Measurements from ENCODE around the gene ODC1. TPM values are rescaled to one million over a fixed set of nuclear protein-coding genes. Genes with fewer than 3 reads are reported as not detected.

ODC1 gene
- total RNA-seq, 1 donor from 2014 or later: 82.8 TPM

- Histone ChIP-seq H3K27ac (no peak overlapping the region), H3K9me3 (no peaks in the 10 kb centered on the region), H3K36me3 (no peaks in the 10 kb centered on the region), H3K27me3 (no peaks in the 10 kb centered on the region), H3K4me3 (no peak overlapping the region), H3K4me1 (peaks cover 0 to 2% of the 10 kb centered on the region in 2 donors)
- no peak for DNase-seq (ENCODE audit: low spot score in 2 of 2)
- intact Hi-C loops (cut with DNase I): loop anchor here (10.0 kb wide), 1 partner anchor 619 kb away; no protein-coding TSS in a partner anchor
- TF ChIP-seq CTCF (IDR thresholded peaks at IDR 0.05): no peak
These were observed 13.9 kb downstream of the ODC1 start for GRCh38 chr2:10433947-10434885.

GRCh38 chr2:10433264-10433946, 14.7 kb downstream of the ODC1 start:
- DNase-seq (ENCODE audit: low spot score in 2 of 2): no peak
- no peak for TF ChIP-seq CTCF (IDR thresholded peaks at IDR 0.05)
- H3K27ac ChIP-seq: no peak overlapping the region
- H3K36me3 ChIP-seq: no peaks in the 10 kb centered on the region
- intact Hi-C loops (cut with DNase I): loop anchor here (10.0 kb wide), 1 partner anchor 619 kb away; no protein-coding TSS in a partner anchor
- H3K4me1 ChIP-seq: no peaks in the 10 kb centered on the region
- H3K27me3 ChIP-seq: no peaks in the 10 kb centered on the region
- no peak overlapping the region for H3K4me3 ChIP-seq
- H3K9me3 ChIP-seq: no peaks in the 10 kb centered on the region

GRCh38 chr2:10432311-10433181, 15.6 kb downstream of the ODC1 start:
- Histone ChIP-seq H3K27ac (no peak overlapping the region), H3K36me3 (no peaks in the 10 kb centered on the region), H3K4me1 (no peaks in the 10 kb centered on the region), H3K4me3 (peak overlapping the region; percentile 38 to 43), H3K9me3 (no peaks in the 10 kb centered on the region), H3K27me3 (no peaks in the 10 kb centered on the region)
- intact Hi-C loops (cut with DNase I): loop anchor here (10.0 kb wide), 1 partner anchor 618 kb away; no protein-coding TSS in a partner anchor
- DNase-seq (ENCODE audit: low spot score in 2 of 2): no peak
- TF ChIP-seq CTCF (IDR thresholded peaks at IDR 0.05): no peak

- Histone ChIP-seq H3K9me3 (no peaks in the 10 kb centered on the region), H3K4me1 (no peaks in the 10 kb centered on the region), H3K27me3 (no peaks in the 10 kb centered on the region), H3K27ac (no peak overlapping the region), H3K4me3 (peak overlapping the region in 1 of 2 donors; percentile 43), H3K36me3 (no peaks in the 10 kb centered on the region)
- intact Hi-C loops (cut with DNase I): loop anchor here (10.0 kb wide), 1 partner anchor 617 kb away; no protein-coding TSS in a partner anchor
- TF ChIP-seq CTCF (IDR thresholded peaks at IDR 0.05): no peak
- no peak for DNase-seq (ENCODE audit: low spot score in 2 of 2)
These were observed 16.3 kb downstream of the ODC1 start for GRCh38 chr2:10431797-10432196.

All from ascending aorta (tissue), 2 donors.